ENCODE data around the gene EXTL1.
A peak's percentile ranks its signal among the peaks of the same experiment; 100 is the strongest.

Gene EXTL1

GRCh38 chr1:25997828-25998761 lies 23.5 kb upstream of the EXTL1 start, which contains the start of gene PAFAH2:
TSS of gene PAFAH2 (minus strand) at chr1:25998063. CDS start at chr1:25990816, 7,247 bp downstream.
- DNase-seq, result peak; percentile 95

GRCh38 chr1:25999041-25999800 lies 22.4 kb upstream of the EXTL1 start:
- no peak for DNase-seq

- DNase-seq, result no peak
These were observed 18.3 kb upstream of the EXTL1 start for GRCh38 chr1:26003262-26003661.

GRCh38 chr1:26003756-26004155 lies 17.8 kb upstream of the EXTL1 start:
- no peak for DNase-seq

GRCh38 chr1:26005434-26006105 lies 16.0 kb upstream of the EXTL1 start:
- no peak for DNase-seq

- no peak for DNase-seq
These were observed 14.9 kb upstream of the EXTL1 start for GRCh38 chr1:26006710-26007109.

- DNase-seq, result no peak
These were observed 11.7 kb upstream of the EXTL1 start for GRCh38 chr1:26009796-26010447.

GRCh38 chr1:26010825-26011224 lies 10.8 kb upstream of the EXTL1 start:
- DNase-seq, result no peak

- DNase-seq, result no peak
These were observed 8.7 kb upstream of the EXTL1 start for GRCh38 chr1:26012864-26013263.

- no peak for DNase-seq
These were observed 7.4 kb upstream of the EXTL1 start for GRCh38 chr1:26014179-26014578.

- no peak for DNase-seq
These were observed 6.2 kb upstream of the EXTL1 start for GRCh38 chr1:26015358-26015757.

- no peak for DNase-seq
These were observed 5.2 kb upstream of the EXTL1 start for GRCh38 chr1:26016258-26016952.

GRCh38 chr1:26016953-26017545 lies 4.5 kb upstream of the EXTL1 start:
- no peak for DNase-seq

- DNase-seq, result no peak
These were observed 4.0 kb upstream of the EXTL1 start for GRCh38 chr1:26017606-26018005.

GRCh38 chr1:26019641-26020315 lies 1.8 kb upstream of the EXTL1 start:
- DNase-seq, result no peak

- no peak for DNase-seq
These were observed 1.2 kb upstream of the EXTL1 start for GRCh38 chr1:26020330-26020768.

- no peak for DNase-seq
These were observed 481 bp upstream of the EXTL1 start for GRCh38 chr1:26020941-26021646.

- DNase-seq, result no peak
These were observed 817 bp downstream of the EXTL1 start for GRCh38 chr1:26022404-26022779.

- DNase-seq, result no peak
These were observed 1.4 kb downstream of the EXTL1 start for GRCh38 chr1:26023009-26023408.

- DNase-seq, result no peak
These were observed 2.3 kb downstream of the EXTL1 start for GRCh38 chr1:26023826-26024225.

Data from effector CD8-positive, alpha-beta T cell (primary cell).